HL-60/S4 treated with retinoic acid at 250 ng/mL for 4 days and 3 days (cell line): ENCODE data around the gene PER3.

Source experiments
- in situ Hi-C: fragments of 300-500 bp; cut with MboI; formaldehyde crosslinking; loops from 2 replicates; pipeline ENCODE4 v1.7.0; 2022; ENCODE audit warnings: low sequenced_read_pairs

The PER3 gene

GRCh38 chr1:7783826-7784491, at the start of gene PER3:
TSS of gene PER3 (plus strand) at chr1:7784291. CDS start at chr1:7784878, 587 bp downstream.
- in situ Hi-C loops = no loop called here

DNA sequence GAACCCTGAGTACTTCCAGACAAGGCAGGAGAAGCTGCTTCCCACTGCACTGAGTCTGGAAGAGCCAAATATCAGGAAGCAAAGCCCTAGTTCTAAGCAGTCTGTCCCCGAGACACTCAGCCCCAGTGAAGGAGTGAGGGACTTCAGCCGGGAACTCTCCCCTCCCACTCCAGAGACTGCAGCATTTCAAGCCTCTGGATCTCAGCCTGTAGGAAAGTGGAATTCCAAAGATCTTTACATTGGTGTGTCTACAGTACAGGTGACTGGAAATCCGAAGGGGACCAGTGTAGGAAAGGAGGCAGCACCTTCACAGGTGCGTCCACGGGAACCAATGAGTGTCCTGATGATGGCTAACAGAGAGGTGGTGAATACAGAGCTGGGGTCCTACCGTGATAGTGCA, 46.0 kb upstream of the PER3 start:
- in situ Hi-C loops = no loop called here

DNA sequence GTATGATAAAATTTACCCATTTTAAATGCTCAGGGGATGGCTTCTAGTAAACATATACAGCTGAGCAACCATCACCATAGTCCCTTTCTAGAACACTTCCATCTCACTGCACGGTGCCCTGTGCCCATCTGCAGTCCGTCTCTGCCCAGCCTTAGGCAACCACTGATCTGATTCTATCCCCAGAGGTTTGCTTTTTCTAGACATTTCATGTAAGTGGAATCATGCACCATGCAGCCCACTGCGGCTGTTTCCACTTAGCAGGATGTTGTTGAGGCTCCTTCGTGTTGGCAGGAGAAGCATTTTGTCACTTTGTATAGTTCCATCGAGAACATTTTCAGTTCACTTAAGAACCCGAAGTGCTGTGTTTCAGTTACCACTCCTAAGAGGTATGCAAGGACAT, 40.7 kb upstream of the PER3 start:
- in situ Hi-C loops = no loop called here

- in situ Hi-C loops = no loop called here
These were observed 39.2 kb upstream of the PER3 start for GRCh38 chr1:7744882-7745281.

DNA sequence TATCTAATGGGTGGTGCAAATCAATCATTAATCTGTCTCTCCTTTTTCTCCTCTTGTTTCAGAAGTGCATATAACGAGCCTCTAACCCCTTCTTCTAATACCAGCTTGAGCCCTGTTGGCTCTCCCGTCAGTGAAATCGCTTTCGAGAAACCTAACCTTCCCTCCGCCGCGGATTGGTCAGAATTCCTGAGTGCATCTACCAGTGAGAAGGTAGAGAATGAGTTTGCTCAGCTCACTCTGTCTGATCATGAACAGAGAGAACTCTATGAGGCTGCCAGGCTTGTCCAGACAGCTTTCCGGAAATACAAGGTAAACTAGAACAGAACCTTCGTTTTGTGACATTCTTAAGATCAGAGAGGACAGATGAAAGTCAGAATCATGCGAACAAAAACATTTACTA, 38.3 kb upstream of the PER3 start:
- in situ Hi-C loops = no loop called here

DNA sequence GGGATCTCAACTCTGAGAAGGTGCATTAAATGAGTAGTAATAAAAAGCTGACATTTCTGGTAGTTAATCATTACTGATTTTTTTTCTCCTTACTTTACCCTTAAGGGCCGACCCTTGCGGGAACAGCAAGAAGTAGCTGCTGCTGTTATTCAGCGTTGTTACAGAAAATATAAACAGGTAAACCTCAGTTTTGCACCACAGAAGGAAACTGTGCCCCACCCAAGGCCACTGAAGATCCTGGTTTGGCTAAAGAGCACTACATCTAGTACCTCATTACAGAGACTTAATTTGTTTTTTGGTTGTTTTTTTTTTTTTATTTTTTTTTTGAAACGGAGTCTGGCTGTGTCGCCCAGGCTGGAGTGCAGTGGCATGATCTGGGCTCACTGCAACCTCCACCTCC, 36.5 kb upstream of the PER3 start:
- in situ Hi-C loops = no loop called here

- in situ Hi-C loops = no loop called here
These were observed 35.0 kb upstream of the PER3 start for GRCh38 chr1:7749126-7749525.

DNA sequence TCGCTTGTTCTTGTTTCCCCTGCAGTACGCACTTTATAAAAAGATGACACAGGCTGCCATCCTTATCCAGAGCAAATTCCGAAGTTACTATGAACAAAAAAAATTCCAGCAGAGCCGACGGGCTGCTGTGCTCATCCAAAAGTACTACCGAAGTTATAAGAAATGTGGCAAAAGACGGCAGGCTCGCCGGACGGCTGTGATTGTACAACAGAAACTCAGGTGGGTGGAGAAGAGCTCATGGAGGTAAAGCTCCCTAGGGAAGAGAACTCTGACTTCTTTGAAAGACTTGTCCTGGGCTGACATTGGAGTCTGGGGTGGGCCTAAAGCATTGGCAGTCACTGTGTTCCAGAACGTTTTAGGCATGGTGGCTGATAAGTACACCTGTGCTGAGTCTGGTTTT, 32.9 kb upstream of the PER3 start:
- in situ Hi-C loops = no loop called here

DNA sequence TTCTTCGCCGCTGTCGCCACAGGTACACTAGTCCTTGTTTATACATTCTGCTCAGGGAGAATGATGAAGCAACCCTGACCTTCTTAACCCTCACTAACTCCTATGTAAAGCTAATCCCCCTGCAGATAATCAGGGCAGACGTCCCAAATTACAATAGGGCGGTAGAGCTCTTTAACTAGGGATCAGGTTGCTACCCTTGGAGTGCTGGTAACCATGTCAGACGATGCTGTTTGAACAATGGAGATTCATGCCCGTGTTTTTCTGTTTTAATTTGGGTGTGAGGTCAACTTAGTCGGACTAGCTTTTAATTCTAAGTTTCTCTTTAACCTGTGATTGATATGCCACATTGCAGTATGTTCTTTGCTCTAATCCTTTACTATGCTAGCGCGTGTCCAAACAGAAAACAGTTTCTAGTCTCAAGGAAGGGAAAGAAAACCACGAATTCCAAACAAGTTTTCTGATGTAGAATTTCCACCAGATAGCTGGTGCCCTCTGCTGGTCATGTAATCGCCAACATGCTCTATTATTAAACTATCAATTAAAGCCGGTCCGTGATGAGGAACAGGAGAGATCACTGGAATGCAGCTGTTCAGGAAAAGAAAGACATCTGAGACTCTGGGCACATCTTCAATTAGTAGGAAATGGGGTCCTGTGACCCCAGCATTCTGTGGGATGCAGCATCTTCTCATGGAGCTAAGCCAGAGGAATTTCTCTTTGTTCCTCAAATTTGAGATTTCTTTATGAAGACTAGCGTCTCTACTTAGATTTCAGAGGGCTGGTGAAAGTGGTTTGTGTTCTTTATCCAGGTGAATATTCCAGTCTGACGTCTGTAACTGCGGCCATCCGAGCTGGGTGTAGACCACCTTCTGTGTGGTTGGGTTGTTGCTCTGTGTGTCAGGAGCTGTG, 31.3 kb upstream of the PER3 start:
- in situ Hi-C loops = no loop called here

- in situ Hi-C loops = no loop called here
These were observed 30.4 kb upstream of the PER3 start for GRCh38 chr1:7753641-7754040.

DNA sequence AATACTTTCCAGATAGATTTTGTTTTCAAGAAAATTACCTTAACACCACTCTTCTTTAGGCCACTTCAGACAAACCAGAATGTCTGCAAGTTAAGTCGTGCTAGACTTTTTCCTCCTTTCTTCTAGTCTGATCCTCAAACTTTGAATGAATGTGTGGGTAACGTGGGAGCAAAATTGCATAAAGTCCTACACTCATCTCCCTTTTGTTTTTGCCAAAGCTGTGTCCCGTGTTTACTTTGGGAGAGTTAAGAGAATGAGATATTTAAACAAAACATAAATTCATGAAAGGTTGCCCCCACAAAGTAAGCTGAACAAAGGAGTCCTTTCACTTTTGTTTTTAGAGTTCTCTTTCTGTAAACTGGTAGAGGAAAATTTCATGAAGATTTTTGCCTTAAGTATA, 29.9 kb upstream of the PER3 start:
- in situ Hi-C loops = no loop called here

GRCh38 chr1:7755448-7755847, 28.6 kb upstream of the PER3 start:
- in situ Hi-C loops = no loop called here

DNA sequence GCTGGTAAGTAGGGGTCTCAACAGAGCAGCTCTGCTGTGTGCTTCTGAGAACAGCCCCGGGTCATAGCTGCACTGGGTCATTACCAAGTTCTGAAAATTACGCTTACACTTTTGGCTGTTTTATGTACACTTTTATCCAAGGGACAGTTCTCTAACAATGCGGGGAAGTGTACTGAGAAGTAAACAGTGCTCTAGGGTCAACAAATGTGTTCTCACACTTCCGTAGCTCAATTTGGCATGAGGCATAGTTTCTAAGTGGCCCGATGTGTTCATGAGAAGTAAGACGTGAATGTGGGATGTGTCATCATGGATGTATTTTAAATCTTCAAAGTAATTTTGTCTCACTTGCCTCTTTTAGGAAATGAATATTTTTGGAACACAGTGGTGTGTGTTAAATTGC, 23.8 kb upstream of the PER3 start:
- in situ Hi-C loops = no loop called here

DNA sequence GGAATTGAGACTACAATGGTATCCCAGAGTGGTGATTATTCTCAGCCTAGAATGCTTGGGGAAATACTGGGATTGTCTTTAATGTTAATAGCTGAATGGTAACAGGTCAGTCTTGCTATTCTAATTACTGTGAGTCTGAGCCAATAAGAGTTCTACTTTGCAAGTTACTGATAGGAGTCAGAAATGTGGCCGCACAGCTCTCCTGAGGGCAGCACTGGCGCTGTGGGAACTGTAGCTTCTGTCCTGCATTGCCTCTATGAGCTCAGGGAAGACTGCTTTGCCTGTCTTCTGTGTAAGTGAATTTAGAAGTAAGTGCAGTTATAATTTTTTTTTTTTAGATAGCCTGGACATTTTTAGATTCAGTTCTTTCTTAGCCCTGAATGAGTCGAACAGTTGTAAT, 23.0 kb upstream of the PER3 start:
- in situ Hi-C loops = no loop called here

DNA sequence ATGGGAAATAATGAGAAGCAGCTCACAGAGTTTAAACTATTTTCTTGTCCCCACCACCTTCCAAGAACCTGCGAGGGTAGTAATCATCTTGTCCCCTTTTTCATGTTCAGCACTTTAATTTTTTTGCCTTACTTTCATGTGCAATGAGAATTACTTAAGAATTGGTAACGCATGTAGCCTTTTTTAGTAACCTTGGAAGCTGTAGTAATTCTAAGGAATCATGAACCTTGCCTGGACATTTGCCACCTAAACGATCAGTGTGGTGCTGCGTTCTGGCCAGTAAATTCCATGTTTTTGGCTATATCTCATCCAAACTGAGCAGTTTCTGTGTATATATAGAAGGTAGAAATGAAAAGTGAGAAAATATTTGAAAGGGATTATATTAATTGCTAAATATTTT, 16.9 kb upstream of the PER3 start:
- in situ Hi-C loops = no loop called here

DNA sequence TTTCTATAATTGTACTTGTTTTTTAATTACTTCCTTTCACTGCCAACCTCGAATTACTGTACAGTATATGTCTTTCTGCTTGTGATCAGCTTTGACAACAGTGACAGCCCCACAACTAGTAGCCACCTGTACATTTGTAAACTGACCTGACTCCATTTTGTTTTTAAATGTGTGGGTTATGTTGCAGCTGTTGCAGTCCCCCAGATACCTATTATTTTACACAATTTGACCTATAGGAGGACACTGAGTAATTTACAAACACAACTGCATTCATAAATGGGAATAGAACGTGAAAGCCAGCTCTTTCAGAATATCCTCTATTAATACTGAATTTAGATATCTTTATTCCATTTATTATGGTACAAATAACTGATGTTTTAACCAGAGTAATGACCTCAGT, 15.5 kb upstream of the PER3 start:
- in situ Hi-C loops = no loop called here

DNA sequence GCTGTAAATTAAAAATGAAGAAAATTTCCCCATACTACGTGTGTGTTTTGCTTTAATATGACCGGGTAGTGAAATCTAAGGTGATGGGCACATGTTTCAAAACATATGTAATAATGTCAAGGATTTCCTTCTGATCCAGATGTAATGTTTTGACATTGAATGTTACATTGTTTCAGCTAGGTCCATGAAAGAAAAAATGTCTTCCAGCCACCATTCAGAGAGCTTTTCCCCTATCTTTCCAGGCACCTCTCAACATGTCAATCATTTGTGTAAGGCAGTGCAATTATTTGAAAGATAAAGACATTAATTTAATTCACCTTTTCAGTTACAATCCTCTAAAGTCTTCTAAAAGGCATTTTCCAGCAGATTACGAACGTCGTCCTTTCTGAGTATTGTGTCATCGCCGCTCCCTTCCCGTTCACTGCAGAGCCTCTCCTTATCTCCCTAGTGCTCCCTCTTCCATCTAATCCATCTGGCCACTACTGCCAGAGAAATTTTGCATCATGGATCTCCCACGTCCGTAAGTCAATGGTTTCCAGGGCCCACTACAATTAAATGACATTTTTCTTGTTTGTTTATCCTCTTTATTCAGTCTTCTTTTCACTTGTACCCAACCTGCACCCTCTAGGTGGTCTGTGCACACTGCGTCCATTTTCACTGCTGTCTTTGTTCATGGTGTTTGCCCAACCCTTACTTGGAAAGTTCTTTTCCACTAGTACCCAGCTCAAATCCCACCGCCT, 14.2 kb upstream of the PER3 start:
- in situ Hi-C loops = no loop called here

- in situ Hi-C loops = no loop called here
These were observed 13.5 kb upstream of the PER3 start for GRCh38 chr1:7770669-7770996.

DNA sequence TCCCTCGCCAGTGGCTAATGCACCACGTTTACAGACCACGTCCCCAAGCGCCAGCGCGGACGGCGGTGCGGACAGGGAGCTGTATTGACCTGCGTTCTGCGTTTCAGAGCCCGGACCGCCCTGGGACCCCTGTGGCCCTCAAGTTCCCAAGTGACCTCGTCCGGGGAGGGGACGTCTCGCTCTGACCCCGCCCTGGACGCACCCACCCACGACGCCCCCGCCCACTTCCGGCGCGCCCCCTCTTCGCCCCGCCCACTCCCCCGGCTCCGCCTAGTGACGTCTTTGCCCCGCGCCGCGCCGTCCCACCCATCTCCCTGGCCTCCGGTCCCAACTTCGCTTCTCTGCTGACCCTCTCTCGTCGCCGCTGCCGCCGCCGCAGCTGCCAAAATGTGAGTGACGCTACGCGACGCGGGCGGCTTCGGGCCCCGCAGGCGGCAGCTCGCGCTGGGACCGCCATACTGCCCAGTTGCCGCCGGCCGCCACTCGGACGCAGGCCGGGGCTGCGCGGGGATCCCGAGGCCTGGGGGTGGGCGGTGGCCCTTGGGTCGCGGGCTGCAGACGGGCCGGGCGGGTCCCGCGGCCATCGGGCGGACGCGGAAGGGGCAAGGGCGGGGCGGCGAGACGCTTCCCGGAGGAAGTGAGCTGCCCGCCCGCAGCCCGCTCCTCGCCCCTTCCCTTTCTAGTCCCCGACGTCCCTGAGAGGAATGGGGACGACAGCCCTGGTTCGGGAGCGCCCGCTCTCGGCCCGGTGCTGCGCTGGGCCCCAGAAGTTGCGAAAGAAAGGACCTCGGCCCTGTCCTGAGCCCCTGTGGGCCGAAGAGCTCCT, 12.9 kb upstream of the PER3 start, which contains the start of gene VAMP3:
Gene VAMP3 (plus strand): TSS at position 300 of the 826 bp plus-strand sequence. CDS start 88 bp downstream, at position 388.
- in situ Hi-C loops = no loop called here

- in situ Hi-C loops = no loop called here
These were observed 12.2 kb upstream of the PER3 start for GRCh38 chr1:7771823-7772299.

DNA sequence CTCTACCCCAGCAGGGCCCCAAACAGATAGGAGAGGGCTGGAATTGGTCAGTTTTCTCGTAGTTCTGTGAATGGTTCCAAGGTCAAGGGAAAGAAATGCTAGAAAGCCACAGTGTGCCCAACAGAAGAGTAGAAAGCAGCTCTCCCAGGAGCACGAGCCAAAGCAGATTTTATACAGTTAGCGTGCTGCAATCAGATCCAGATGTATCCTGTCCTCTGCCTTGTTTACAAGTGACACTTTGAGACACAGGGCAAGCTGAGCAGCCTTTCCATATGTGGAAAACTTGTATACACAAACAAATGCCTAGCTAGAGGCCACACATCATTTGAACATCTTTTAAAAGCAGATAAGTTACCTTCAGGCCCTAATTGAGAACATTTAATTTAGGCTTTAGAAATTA, 6.5 kb upstream of the PER3 start:
- in situ Hi-C loops = no loop called here
